ENCODE measurements around the gene WNT2.
"Not testable (repeated sequence)": the region's sequence is repeated elsewhere in the genome, so short reads cannot be mapped to it uniquely, and the experiment has no call there.

The WNT2 gene

GRCh38 chr7:117300506-117300905, 22.4 kb downstream of the WNT2 start:
- DNase-seq, result not testable (repeated sequence)

- DNase-seq, result no peak
Measured at GRCh38 chr7:117297606-117298005, 25.3 kb downstream of the WNT2 start.

GRCh38 chr7:117296066-117296465, 26.8 kb downstream of the WNT2 start:
- DNase-seq, result no peak

GRCh38 chr7:117285826-117286225, 37.0 kb downstream of the WNT2 start:
- DNase-seq, result no peak

- no peak for DNase-seq
Measured at GRCh38 chr7:117284692-117285091, 38.2 kb downstream of the WNT2 start.

GRCh38 chr7:117283779-117284178, 39.1 kb downstream of the WNT2 start:
- no peak for DNase-seq

- no peak for DNase-seq
Measured at GRCh38 chr7:117283371-117283770, 39.5 kb downstream of the WNT2 start.

- no peak for DNase-seq
Measured at GRCh38 chr7:117282239-117282812, 40.5 kb downstream of the WNT2 start.

- no peak for DNase-seq
Measured at GRCh38 chr7:117281562-117281961, 41.3 kb downstream of the WNT2 start.

GRCh38 chr7:117279931-117280557, 42.8 kb downstream of the WNT2 start:
- DNase-seq, result no peak

GRCh38 chr7:117279203-117279602, 43.7 kb downstream of the WNT2 start:
- no peak for DNase-seq

- no peak for DNase-seq
Measured at GRCh38 chr7:117278040-117278439, 44.8 kb downstream of the WNT2 start.

- no peak for DNase-seq
Measured at GRCh38 chr7:117277576-117277975, 45.3 kb downstream of the WNT2 start.

GRCh38 chr7:117274951-117275350, 47.9 kb downstream of the WNT2 start:
- DNase-seq, result no peak

- DNase-seq, result no peak
Measured at GRCh38 chr7:117273814-117274225, 49.0 kb downstream of the WNT2 start.

GRCh38 chr7:117273325-117273724, 49.5 kb downstream of the WNT2 start:
- DNase-seq, result no peak

- DNase-seq, result no peak
Measured at GRCh38 chr7:117272017-117272759, 50.7 kb downstream of the WNT2 start.

- DNase-seq, result no peak
Measured at GRCh38 chr7:117271566-117271965, 51.3 kb downstream of the WNT2 start.

- DNase-seq, result no peak
Measured at GRCh38 chr7:117270371-117270770, 52.5 kb downstream of the WNT2 start.

- DNase-seq, result no peak
Measured at GRCh38 chr7:117269886-117270285, 53.0 kb downstream of the WNT2 start.

- no peak for DNase-seq
Measured at GRCh38 chr7:117269417-117269816, 53.4 kb downstream of the WNT2 start.

- no peak for DNase-seq
Measured at GRCh38 chr7:117264716-117265115, 58.1 kb downstream of the WNT2 start.

GRCh38 chr7:117262546-117262945, 60.3 kb downstream of the WNT2 start:
- DNase-seq, result no peak

GRCh38 chr7:117259615-117260014, 63.2 kb downstream of the WNT2 start:
- no peak for DNase-seq
